SK-N-SH treated with all-trans-retinoic acid at 6 μM for 48 hours (cell line): Measurements from ENCODE around the gene SLC10A4.

Experiments
- ATAC-seq: fragments of 200-7000 bp; cut with Tn5 transposase; 3 replicates; pipeline ENCODE4 v1.9.1; 2020; ENCODE audit warnings: mild to moderate bottlenecking, moderate library complexity
- ARNTL ChIP-seq: fragments of 450-650 bp; formaldehyde crosslinking; IDR thresholded peaks from 2 replicates; pipeline ENCODE4 v1.5.0; 2020; ENCODE audit warnings: low read depth, mild to moderate bottlenecking, moderate library complexity, borderline replicate concordance
- CREB5 ChIP-seq: fragments of 250-450 bp; sonication (Bioruptor Pico); IDR thresholded peaks from 2 replicates; pipeline ENCODE4 v1.5.1; 2020; ENCODE audit warnings: low read depth, mild to moderate bottlenecking, moderate library complexity
- CSDC2 ChIP-seq: fragments of 250-450 bp; sonication (Bioruptor Pico); IDR thresholded peaks from 2 replicates; pipeline ENCODE4 v1.5.0; 2020; ENCODE audit warnings: mild to moderate bottlenecking, moderate library complexity
- CSRNP3 ChIP-seq: fragments of 250-450 bp; sonication (Bioruptor Pico); IDR thresholded peaks from 2 replicates; pipeline ENCODE4 v1.5.1; 2021; ENCODE audit warnings: mild to moderate bottlenecking, moderate library complexity
- ESRRG ChIP-seq: fragments of 250-450 bp; sonication (Bioruptor Pico); IDR thresholded peaks from 2 replicates; pipeline ENCODE4 v1.6.1; 2021; ENCODE audit warnings: mild to moderate bottlenecking
- ISL1 ChIP-seq: fragments of 250-450 bp; sonication (Bioruptor Pico); IDR thresholded peaks from 2 replicates; pipeline ENCODE4 v2.1.2; 2022; ENCODE audit warnings: mild to moderate bottlenecking, moderate library complexity
- OSR1 ChIP-seq: fragments of 250-450 bp; sonication (Bioruptor Pico); IDR thresholded peaks from 2 replicates; pipeline ENCODE4 v1.8.0; 2022; ENCODE audit warnings: moderate library complexity, mild to moderate bottlenecking, inconsistent platforms
- PATZ1 ChIP-seq: fragments of 250-450 bp; sonication (Bioruptor Pico); IDR thresholded peaks from 2 replicates; pipeline ENCODE4 v1.8.0; 2020; ENCODE audit warnings: mild to moderate bottlenecking, moderate library complexity, borderline replicate concordance
- POU6F1 ChIP-seq: fragments of 250-450 bp; sonication (Bioruptor Pico); IDR thresholded peaks from 2 replicates; pipeline ENCODE4 v1.8.0; 2021; ENCODE audit warnings: low read depth, mild to moderate bottlenecking, moderate library complexity, borderline replicate concordance
- PPARA ChIP-seq: fragments of 250-450 bp; sonication (Bioruptor Pico); IDR thresholded peaks from 2 replicates; pipeline ENCODE4 v1.5.0; 2020; ENCODE audit warnings: mild to moderate bottlenecking, borderline replicate concordance
- RARB ChIP-seq: fragments of 250-450 bp; sonication (Bioruptor Pico); IDR thresholded peaks from 2 replicates; pipeline ENCODE4 v1.8.0; 2021; ENCODE audit warnings: mild to moderate bottlenecking, moderate library complexity
- SNAI2 ChIP-seq: fragments of 250-450 bp; sonication (Bioruptor Pico); IDR thresholded peaks from 2 replicates; pipeline ENCODE4 v1.5.0; 2020; ENCODE audit warnings: mild to moderate bottlenecking, moderate library complexity
- TCF4 ChIP-seq: fragments of 250-450 bp; sonication (Bioruptor Pico); IDR thresholded peaks from 2 replicates; pipeline ENCODE4 v1.8.0; 2021; ENCODE audit warnings: mild to moderate bottlenecking, moderate library complexity, borderline replicate concordance
- TOX ChIP-seq: fragments of 250-450 bp; sonication (Bioruptor Pico); IDR thresholded peaks from 2 replicates; pipeline ENCODE4 v1.8.0; 2021; ENCODE audit warnings: mild to moderate bottlenecking, moderate library complexity, borderline replicate concordance
- ZC3H10 ChIP-seq: fragments of 250-450 bp; sonication (Bioruptor Pico); IDR thresholded peaks from 2 replicates; pipeline ENCODE4 v1.5.1; 2021; ENCODE audit warnings: mild to moderate bottlenecking, moderate library complexity
- ZFP30 ChIP-seq: fragments of 450-650 bp; formaldehyde crosslinking; IDR thresholded peaks from 2 replicates; pipeline ENCODE4 v1.5.0; 2022; ENCODE audit warnings: mild to moderate bottlenecking, moderate library complexity
- ZNF565 ChIP-seq: fragments of 450-650 bp; formaldehyde crosslinking; conservative IDR thresholded peaks from 2 replicates; pipeline ENCODE4 v1.5.0; 2020; ENCODE audit warnings: low read depth, mild to moderate bottlenecking, moderate library complexity
- ZNF70 ChIP-seq: fragments of 450-650 bp; formaldehyde crosslinking; IDR thresholded peaks from 2 replicates; pipeline ENCODE4 v1.5.0; 2020; ENCODE audit warnings: mild to moderate bottlenecking, moderate library complexity
- ZNF8 ChIP-seq: fragments of 450-650 bp; formaldehyde crosslinking; IDR thresholded peaks from 2 replicates; pipeline ENCODE4 v1.5.0; 2020; ENCODE audit warnings: mild to moderate bottlenecking, moderate library complexity

Gene SLC10A4

GRCh38 chr4:48506716-48507115 is 23.6 kb downstream of the SLC10A4 start:
- no peak for ATAC-seq
- TF ChIP-seq ZC3H10 (no peak), ESRRG (CRISPR knock-in tag) (no peak), RARB (no peak), CREB5 (CRISPR knock-in tag) (no peak), ISL1 (no peak), ZNF70 (CRISPR knock-in tag) (no peak), ARNTL (no peak), TOX (CRISPR knock-in tag) (no peak), OSR1 (CRISPR knock-in tag) (no peak), ZNF565 (no peak), POU6F1 (CRISPR knock-in tag) (no peak), SNAI2 (no peak), ZFP30 (no peak), PATZ1 (CRISPR knock-in tag) (no peak), ZNF8 (no peak), CSDC2 (CRISPR knock-in tag) (no peak), PPARA (CRISPR knock-in tag) (no peak), TCF4 (CRISPR knock-in tag) (no peak)

- no peak for TF ChIP-seq ZC3H10
- no peak for TF ChIP-seq PPARA (CRISPR knock-in tag)
- no peak for TF ChIP-seq TCF4 (CRISPR knock-in tag)
- TF ChIP-seq RARB, result no peak
- TF ChIP-seq SNAI2, result no peak
- TF ChIP-seq OSR1 (CRISPR knock-in tag), result no peak
- TF ChIP-seq ESRRG (CRISPR knock-in tag), result no peak
- no peak for TF ChIP-seq ISL1
- no peak for TF ChIP-seq ZNF8
- no peak for TF ChIP-seq CREB5 (CRISPR knock-in tag)
- no peak for TF ChIP-seq ZNF565
- TF ChIP-seq ZFP30, result no peak
- no peak for TF ChIP-seq PATZ1 (CRISPR knock-in tag)
- TF ChIP-seq CSRNP3 (CRISPR knock-in tag), result no peak
- no peak for TF ChIP-seq ARNTL
- ATAC-seq, result no peak
These were observed 26.4 kb downstream of the SLC10A4 start for GRCh38 chr4:48509543-48509942.

- no peak for ATAC-seq
- TF ChIP-seq ZFP30 (no peak), TOX (CRISPR knock-in tag) (no peak), CREB5 (CRISPR knock-in tag) (no peak), CSDC2 (CRISPR knock-in tag) (no peak), ARNTL (no peak), ZNF565 (no peak)
- TF ChIP-seq, all 23 proteins: peak for 0
These were observed 35.0 kb downstream of the SLC10A4 start for GRCh38 chr4:48518143-48518542.
